ENCODE measurements around the gene RANBP1. TPM values are rescaled to one million over a fixed set of nuclear protein-coding genes. Genes with fewer than 3 reads are reported as not detected.

RANBP1 gene
- total and polyA plus RNA-seq, 9 of the 15 experiments (the other 6 are each of a cell fraction or from before 2014, with no cell fraction given), result 162 to 2,891 (median 1,289) TPM

GRCh38 chr22:20094197-20094807 lies 21.6 kb upstream of the RANBP1 start:
- POLR2A ChIA-PET, result interaction anchor here (1.0 to 19.4 kb wide), 6 partner anchors 11 to 44 kb away, joined by 3 to 513 read pairs (median 4); partner anchors contain the start of genes DGCR8, RANBP1 and TRMT2A
- ATAC-seq, result no peak; the same call in 1 of the 3 replicates
- no TSS peak for BruUV-seq (replicated peaks)
- TF ChIP-seq SNRNP70 (optimal IDR thresholded peaks at IDR 0.05; ENCODE audit: low read depth, low read length) (peak; percentile 87), SETDB1 (IDR thresholded peaks at IDR 0.05; ENCODE audit: low read length) (peak; percentile 27), ZNF511 (CRISPR knock-in tag; IDR thresholded peaks at IDR 0.05) (no peak), STAT5A (IDR thresholded peaks at IDR 0.05; ENCODE audit: borderline replicate concordance, low read length) (no peak), VEZF1 (CRISPR knock-in tag; IDR thresholded peaks at IDR 0.05) (no peak), SP2 (IDR thresholded peaks at IDR 0.05; ENCODE audit: extremely low read depth, low read depth, low read length, poor library complexity, severe bottlenecking) (peak; percentile 24), BACH1 (tag; IDR thresholded peaks at IDR 0.05) (no peak), RBFOX2 (IDR thresholded peaks at IDR 0.05; ENCODE audit: low read depth, low read length) (peak; percentile 45), SRF (CRISPR knock-in tag; IDR thresholded peaks at IDR 0.05) (0 out of 4 replicates have a peak, but pooled peaks of 1 of the 2 experiments have one; percentile 62), ELK1 (CRISPR knock-in tag; IDR thresholded peaks at IDR 0.05) (no peak), TFAM (CRISPR knock-in tag; conservative IDR thresholded peaks at IDR 0.05) (no peak), ZNF668 (CRISPR knock-in tag; IDR thresholded peaks at IDR 0.05) (peak; percentile 34; the same call in 1 of the 2 replicates), YY1 (IDR thresholded peaks at IDR 0.05; ENCODE audit: borderline replicate concordance in 1 of 3, control insufficient read depth in 1 of 3, extremely low read depth in 1 of 3, insufficient read depth in 3 of 3, insufficient read length in 1 of 3, insufficient replicate concordance in 2 of 3, low read depth in 1 of 3, low read length in 2 of 3) (peak in 1 of 3 experiments; percentile 25), RNF2 (IDR thresholded peaks at IDR 0.05) (no peak), NR4A1 (CRISPR knock-in tag; IDR thresholded peaks at IDR 0.05) (0 out of 2 replicates have a peak, but pooled peaks have one; percentile 53), NR4A1 (tag; IDR thresholded peaks at IDR 0.05) (no peak), SUPT5H (IDR thresholded peaks at IDR 0.05) (0 out of 2 replicates have a peak, but pooled peaks have one; percentile 28)

More at GRCh38 chr22:20094197-20094807, 21.6 kb upstream of the RANBP1 start:
- DNase-seq (ENCODE audit: extremely low read depth in 1 of 4, low spot score in 3 of 4) (no peak), FAIRE-seq (no peak)
- H4K20me1 ChIP-seq (replicated peaks; ENCODE audit: control insufficient read depth, insufficient read depth, low read length), result peaks cover 16% of the 10 kb centered on the region; the same call in 1 of the 2 replicates
- H3K79me2 ChIP-seq (ENCODE audit: control insufficient read depth, insufficient read depth, low read length), result peaks cover 64% of the 10 kb centered on the region
- no peak overlapping the region for H3K4me2 ChIP-seq (ENCODE audit: insufficient read depth, low read length)
- H3K36me3 ChIP-seq (ENCODE audit: control insufficient read depth, insufficient read depth, low read length), result peaks cover 98% of the 10 kb centered on the region
- intact Hi-C loops (cut with micrococcal nuclease), result no loop called here
- H3K4me3 ChIP-seq, result no peak overlapping the region
- no peaks in the 10 kb centered on the region for H3K9me1 ChIP-seq (ENCODE audit: control insufficient read depth, insufficient read depth, low read length)
- no peaks in the 10 kb centered on the region; the same call in 1 of the 2 replicates for H3K9me3 ChIP-seq (replicated peaks; ENCODE audit: control insufficient read depth, insufficient read depth, low read depth, low read length)
- H3K27ac ChIP-seq (ENCODE audit: extremely low read depth, low read depth, low read length), result no peak overlapping the region
- WGBS (ENCODE audit: insufficient coverage, low coverage, missing lambda C conversion rate), result 98% methylated on average over 15 of the region's 15 CpGs
- CTCF ChIA-PET (ENCODE audit: low intra/inter-chr PET ratio), result interaction anchor here (0.5 kb wide), 1 partner anchor 52 kb away, joined by 3 read pairs; no protein-coding TSS in a partner anchor
- in situ Hi-C loops (cut with MboI), result no loop called here
- H3K27me3 ChIP-seq (ENCODE audit: control insufficient read depth in 2 of 2, insufficient read depth in 2 of 2, low read length in 2 of 2), result no peaks in the 10 kb centered on the region
- peaks cover 0 to 7% of the 10 kb centered on the region in 2 experiments; a peak in 1 of 5 replicates for H3K4me1 ChIP-seq (replicated peaks in 1 of 2; ENCODE audit: control insufficient read depth in 2 of 2, insufficient read depth in 2 of 2, low read length in 2 of 2)
- no peak overlapping the region; a peak in 1 of 4 replicates for H3K9ac ChIP-seq (ENCODE audit: insufficient read depth in 1 of 2, low read depth in 2 of 2, low read length in 2 of 2)
- no peak overlapping the region for H2AFZ ChIP-seq (ENCODE audit: low read depth, low read length)

Data from K562 (cell line).